HepG2 (cell line): ENCODE data around the gene SPRED2. TPM values are rescaled to one million over a fixed set of nuclear protein-coding genes. Genes with fewer than 3 reads are reported as not detected.
A peak's percentile ranks its signal among the peaks of the same experiment; 100 is the strongest.

Source experiments
- AHR ChIP-seq: IDR thresholded peaks from 2 replicates; pipeline ENCODE4 v1.6.1; 2018; ENCODE audit warnings: missing genetic modification reagents, missing compliant biosample characterization
- ARID5B ChIP-seq: IDR thresholded peaks from 2 replicates; pipeline ENCODE4 v1.4.0; 2020; ENCODE audit warnings: mild to moderate bottlenecking, missing genetic modification reagents
- ATF5 ChIP-seq: sonication (generic); formaldehyde crosslinking; IDR thresholded peaks from 2 replicates; pipeline ENCODE4 v1.4.0; 2020; ENCODE audit warnings: mild to moderate bottlenecking, low read depth, missing genetic modification reagents
- CSRNP1 ChIP-seq: sonication (generic); formaldehyde crosslinking; IDR thresholded peaks from 2 replicates; pipeline ENCODE4 v1.8.1; 2023; ENCODE audit warnings: mild to moderate bottlenecking, missing genetic modification reagents
- IRF2 ChIP-seq: IDR thresholded peaks from 2 replicates; pipeline ENCODE4 v1.6.1; 2018; ENCODE audit warnings: missing genetic modification reagents, missing compliant biosample characterization
- KLF11 ChIP-seq: IDR thresholded peaks from 2 replicates; pipeline ENCODE4 v1.6.1; 2016; ENCODE audit warnings: missing compliant biosample characterization
- SMARCC2 ChIP-seq: fragments of 450-650 bp; IDR thresholded peaks from 2 replicates; pipeline ENCODE4 v1.6.1; 2017; ENCODE audit warnings: antibody characterized with exemption, mild to moderate bottlenecking
- SRF ChIP-seq: IDR thresholded peaks from 2 replicates; pipeline ENCODE4 v1.6.1; 2011; ENCODE audit warnings: mild to moderate bottlenecking, low read depth, low read length, moderate library complexity
- ZFP41 ChIP-seq: sonication (generic); formaldehyde crosslinking; IDR thresholded peaks from 2 replicates; pipeline ENCODE4 v1.4.0; 2020; ENCODE audit warnings: mild to moderate bottlenecking, missing genetic modification reagents, borderline replicate concordance
- ZNF207 ChIP-seq: fragments of 450-650 bp; IDR thresholded peaks from 2 replicates; pipeline ENCODE4 v1.6.1; 2016; ENCODE audit warnings: antibody characterized with exemption, borderline replicate concordance
- ZNF256 ChIP-seq: sonication (generic); formaldehyde crosslinking; conservative IDR thresholded peaks from 2 replicates; pipeline ENCODE4 v1.4.0; 2020; ENCODE audit warnings: missing genetic modification reagents
- ZNF614 ChIP-seq: IDR thresholded peaks from 2 replicates; pipeline ENCODE4 v1.6.1; 2018; ENCODE audit warnings: missing biosample characterization, missing genetic modification reagents, inconsistent platforms, borderline replicate concordance
- polyA plus RNA-seq, 8 experiments: library from polyadenylated mRNA; depleted of rRNA in 3 of 8; stranded (reverse) in 7 of 8; unstranded in 1 of 8; fragments of >200 nt; fragmentation: Illumina TruSeq in 4 of 8; extraction: Trizol in 4 of 8; gene quantifications; 2 replicates each; pipeline versions ENCODE4 v1.2.1 to v1.2.3, GENCODE V29; 2011 to 2016; ENCODE audit warnings: low read depth in 4 of 8, missing spikeins in 1 of 8, mixed read lengths in 1 of 8; ENCODE audit not compliant: insufficient read depth in 1 of 8
- total RNA-seq, 5 experiments: library from RNA; depleted of rRNA; stranded (reverse); fragments of >200 nt; fragmentation: Illumina TruSeq; extraction: Trizol; gene quantifications; 2 replicates each; pipeline ENCODE4 v1.2.3, GENCODE V29; 2016; ENCODE audit warnings: low read depth in 1 of 5
- TF ChIP-seq, protein P1 (sequence below), 2 experiments: sonication (generic) in 1 of 2; formaldehyde crosslinking in 1 of 2; IDR thresholded peaks; 2 replicates each; pipeline versions ENCODE4 v1.4.0 to v1.6.1; 2018 to 2020; ENCODE audit warnings: missing genetic modification reagents in 2 of 2, borderline replicate concordance in 1 of 2, low read depth in 1 of 2, mild to moderate bottlenecking in 1 of 2, missing biosample characterization in 1 of 2
- TF ChIP-seq, protein P2 (sequence below): sonication (generic); formaldehyde crosslinking; IDR thresholded peaks from 2 replicates; pipeline ENCODE4 v1.4.0; 2020; ENCODE audit warnings: missing genetic modification reagents, mild to moderate bottlenecking, borderline replicate concordance

Gene SPRED2
- total and polyA plus RNA-seq, 2 of the 13 experiments (the other 11 are each of a cell fraction or from before 2014, with no cell fraction given), result 13.0 to 37.0 TPM

DNA sequence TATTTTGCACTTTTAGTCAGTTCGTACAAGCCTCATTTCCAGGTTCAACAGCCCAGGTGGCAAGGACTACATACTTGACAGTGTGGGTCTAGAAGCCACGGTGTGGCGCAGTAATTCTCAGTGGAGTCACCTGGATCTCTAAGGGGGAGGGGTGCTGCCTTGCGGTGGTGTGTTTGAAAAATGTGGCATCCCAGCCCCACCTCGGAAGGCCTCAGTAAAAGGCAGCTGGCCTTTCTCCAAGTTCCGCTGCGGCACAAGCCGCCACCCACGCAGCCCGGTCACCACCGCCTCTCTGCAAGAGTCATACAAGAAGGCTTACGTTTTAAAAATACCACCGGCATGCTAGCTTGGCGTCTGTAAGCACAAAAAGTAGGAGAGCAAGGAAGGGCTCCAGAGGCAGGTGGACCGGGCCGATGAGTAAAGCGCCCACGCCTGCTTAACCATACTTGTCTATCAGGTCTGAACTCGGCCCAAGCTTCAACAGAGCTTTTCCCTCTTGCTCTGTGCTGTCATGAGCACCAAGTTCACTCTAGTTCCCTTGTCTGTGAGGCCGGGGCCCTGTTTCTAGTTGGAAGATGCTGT is 49.5 kb downstream of the SPRED2 start (continued):
- TF ChIP-seq, protein P1, sequence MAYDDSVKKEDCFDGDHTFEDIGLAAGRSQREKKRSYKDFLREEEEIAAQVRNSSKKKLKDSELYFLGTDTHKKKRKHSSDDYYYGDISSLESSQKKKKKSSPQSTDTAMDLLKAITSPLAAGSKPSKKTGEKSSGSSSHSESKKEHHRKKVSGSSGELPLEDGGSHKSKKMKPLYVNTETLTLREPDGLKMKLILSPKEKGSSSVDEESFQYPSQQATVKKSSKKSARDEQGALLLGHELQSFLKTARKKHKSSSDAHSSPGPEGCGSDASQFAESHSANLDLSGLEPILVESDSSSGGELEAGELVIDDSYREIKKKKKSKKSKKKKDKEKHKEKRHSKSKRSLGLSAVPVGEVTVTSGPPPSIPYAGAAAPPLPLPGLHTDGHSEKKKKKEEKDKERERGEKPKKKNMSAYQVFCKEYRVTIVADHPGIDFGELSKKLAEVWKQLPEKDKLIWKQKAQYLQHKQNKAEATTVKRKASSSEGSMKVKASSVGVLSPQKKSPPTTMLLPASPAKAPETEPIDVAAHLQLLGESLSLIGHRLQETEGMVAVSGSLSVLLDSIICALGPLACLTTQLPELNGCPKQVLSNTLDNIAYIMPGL (CRISPR knock-in tag; IDR thresholded peaks at IDR 0.05; ENCODE audit: borderline replicate concordance in 1 of 2, low read depth in 1 of 2), result peak in 1 of 2 experiments; percentile 61; a peak in 1 of 4 replicates
- TF ChIP-seq IRF2 (CRISPR knock-in tag), result peak; percentile 62; the same call in 1 of the 2 replicates
- TF ChIP-seq ZNF207, result no peak
- TF ChIP-seq KLF11 (CRISPR knock-in tag), result no peak
- no peak for TF ChIP-seq CSRNP1 (CRISPR knock-in tag)
- no peak for TF ChIP-seq ZFP41 (CRISPR knock-in tag)
- TF ChIP-seq, protein P2, sequence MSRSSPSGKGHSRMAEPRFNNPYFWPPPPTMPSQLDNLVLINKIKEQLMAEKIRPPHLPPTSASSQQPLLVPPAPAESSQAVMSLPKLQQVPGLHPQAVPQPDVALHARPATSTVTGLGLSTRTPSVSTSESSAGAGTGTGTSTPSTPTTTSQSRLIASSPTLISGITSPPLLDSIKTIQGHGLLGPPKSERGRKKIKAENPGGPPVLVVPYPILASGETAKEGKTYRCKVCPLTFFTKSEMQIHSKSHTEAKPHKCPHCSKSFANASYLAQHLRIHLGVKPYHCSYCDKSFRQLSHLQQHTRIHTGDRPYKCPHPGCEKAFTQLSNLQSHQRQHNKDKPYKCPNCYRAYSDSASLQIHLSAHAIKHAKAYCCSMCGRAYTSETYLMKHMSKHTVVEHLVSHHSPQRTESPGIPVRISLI (CRISPR knock-in tag), result no peak
- no peak for TF ChIP-seq SMARCC2
- TF ChIP-seq SRF, result no peak
- no peak for TF ChIP-seq ATF5 (CRISPR knock-in tag)
- TF ChIP-seq ZNF614 (CRISPR knock-in tag), result no peak; the same call in 1 of the 2 replicates
- 0 out of 2 replicates have a peak, but pooled peaks have one; percentile 30 for TF ChIP-seq AHR (CRISPR knock-in tag)
- peak; percentile 83 for TF ChIP-seq ARID5B
- TF ChIP-seq ZNF256 (CRISPR knock-in tag), result no peak
